ENCODE results near the gene SETX.
A peak's percentile ranks its signal among the peaks of the same experiment; 100 is the strongest.
"Not testable (repeated sequence)": the region's sequence is repeated elsewhere in the genome, so short reads cannot be mapped to it uniquely, and the experiment has no call there.

The SETX gene

GRCh38 chr9:132274861-132275260, 79.9 kb downstream of the SETX start:
- DNase-seq = no peak

GRCh38 chr9:132269704-132270516, 84.9 kb downstream of the SETX start:
- not testable (repeated sequence) for DNase-seq

- peak; percentile 76 for DNase-seq
Observed at GRCh38 chr9:132268725-132269352, 85.9 kb downstream of the SETX start.

GRCh38 chr9:132267660-132268059, 87.1 kb downstream of the SETX start:
- no peak for DNase-seq

GRCh38 chr9:132266017-132266416, 88.8 kb downstream of the SETX start:
- DNase-seq = no peak

GRCh38 chr9:132260846-132261245, 93.9 kb downstream of the SETX start:
- DNase-seq = no peak

GRCh38 chr9:132250324-132251262, 104.2 kb downstream of the SETX start:
- DNase-seq = no peak

GRCh38 chr9:132249690-132250089, 105.1 kb downstream of the SETX start:
- no peak for DNase-seq

GRCh38 chr9:132249123-132249522, 105.7 kb downstream of the SETX start:
- no peak for DNase-seq

- no peak for DNase-seq
Observed at GRCh38 chr9:132247942-132248341, 106.8 kb downstream of the SETX start.

- no peak for DNase-seq
Observed at GRCh38 chr9:132245465-132245864, 109.3 kb downstream of the SETX start.

GRCh38 chr9:132244582-132245455, 110.0 kb downstream of the SETX start:
- DNase-seq = no peak

GRCh38 chr9:132243156-132244074, 111.4 kb downstream of the SETX start:
- DNase-seq = no peak

GRCh38 chr9:132242621-132243155, 112.1 kb downstream of the SETX start:
- DNase-seq = no peak

GRCh38 chr9:132241840-132242620, 112.8 kb downstream of the SETX start:
- DNase-seq = peak; percentile 6

GRCh38 chr9:132241483-132241839, 113.3 kb downstream of the SETX start:
- DNase-seq = no peak

- DNase-seq = peak; percentile 86
Observed at GRCh38 chr9:132240841-132241482, 113.8 kb downstream of the SETX start.

GRCh38 chr9:132239999-132240840, 114.6 kb downstream of the SETX start:
- no peak for DNase-seq

- no peak for DNase-seq
Observed at GRCh38 chr9:132239518-132239917, 115.3 kb downstream of the SETX start.

Data from hematopoietic multipotent progenitor cell treated with erythropoietin and hydrocortisone succinate and interleukin-3 and kit ligand, for 8 days (in vitro differentiated cells).